ENCODE results near the gene CNEP1R1. TPM values are rescaled to one million over a fixed set of nuclear protein-coding genes. Genes with fewer than 3 reads are reported as not detected.

Gene CNEP1R1
- total and polyA plus RNA-seq, 10 of the 15 experiments (the other 5 are each of a cell fraction or from before 2014, with no cell fraction given): 11.5 to 29.2 (median 15.6) TPM

- TF ChIP-seq SKIL (IDR thresholded peaks at IDR 0.05; ENCODE audit: low read depth, poor library complexity, severe bottlenecking) (no peak), MTA3 (IDR thresholded peaks at IDR 0.05; ENCODE audit: borderline replicate concordance, low read length) (no peak), BCL3 (IDR thresholded peaks at IDR 0.05; ENCODE audit: borderline replicate concordance, insufficient read depth, low read depth, low read length, poor library complexity, severe bottlenecking) (no peak), ZNF217 (IDR thresholded peaks at IDR 0.05) (no peak), MXI1 (IDR thresholded peaks at IDR 0.05; ENCODE audit: low read depth, low read length) (no peak), SP1 (IDR thresholded peaks at IDR 0.05; ENCODE audit: low read depth, low read length) (no peak), YBX1 (IDR thresholded peaks at IDR 0.05) (no peak)
Observed at GRCh38 chr16:50086176-50086575, 61.2 kb downstream of the CNEP1R1 start (continued).

Small RNAs within 50 kb of the gene (small RNA-seq; reads per million reads assigned to genes)
- gene RF00017: not detected

Other genes starting within 250 kb of the CNEP1R1 start
- 0.22 and 0.28 TPM in 2 replicates for gene ZNF423, start 169.1 kb upstream of the CNEP1R1 start, total RNA-seq (2014; rRNA removed)
- 0.09 and 0.14 TPM in 2 replicates for gene ZNF423, start 169.1 kb upstream of the CNEP1R1 start, total RNA-seq (2014; rRNA removed; fragmentation: Illumina TruSeq; extraction: Trizol)
- gene ZNF423, start 169.1 kb upstream of the CNEP1R1 start, total RNA-seq (2021): 0.21 and 0.64 TPM in 2 replicates
- 0.01 and 0.03 TPM in 2 replicates for gene ZNF423, start 169.1 kb upstream of the CNEP1R1 start, polyA plus RNA-seq (2011; rRNA removed)
- 0.06 and 0.07 TPM in 2 replicates for gene ZNF423, start 169.1 kb upstream of the CNEP1R1 start, polyA plus RNA-seq (2014; fragmentation: Illumina TruSeq; extraction: Trizol)
- under 1 TPM; 0.05 to 0.35 TPM for gene ZNF423, start 169.1 kb upstream of the CNEP1R1 start, polyA plus RNA-seq (2014; fragmentation: Nextera tagmentation; extraction: Ambion mirVana)
- 0.10 and 0.12 TPM in 2 replicates for gene ZNF423, start 169.1 kb upstream of the CNEP1R1 start, polyA plus RNA-seq (2014; rRNA removed)
- under 1 TPM; 0.09 to 0.18 TPM for gene ZNF423, start 169.1 kb upstream of the CNEP1R1 start, polyA plus RNA-seq (2016; fragmentation: Nextera tagmentation; extraction: Ambion mirVana)
- 21.9 and 23.4 TPM in 2 replicates for gene HEATR3, start 40.7 kb downstream of the CNEP1R1 start, total RNA-seq (2014; rRNA removed)
- gene HEATR3, start 40.7 kb downstream of the CNEP1R1 start, total RNA-seq (2014; rRNA removed; fragmentation: Illumina TruSeq; extraction: Trizol): 16.0 and 19.2 TPM in 2 replicates
- gene HEATR3, start 40.7 kb downstream of the CNEP1R1 start, total RNA-seq (2021): 20.4 and 21.6 TPM in 2 replicates
- gene HEATR3, start 40.7 kb downstream of the CNEP1R1 start, polyA plus RNA-seq (2011; rRNA removed): 19.6 and 27.8 TPM in 2 replicates
- gene HEATR3, start 40.7 kb downstream of the CNEP1R1 start, polyA plus RNA-seq (2014; fragmentation: Illumina TruSeq; extraction: Trizol): 16.6 and 30.0 TPM in 2 replicates
- gene HEATR3, start 40.7 kb downstream of the CNEP1R1 start, polyA plus RNA-seq (2014; fragmentation: Nextera tagmentation; extraction: Ambion mirVana): 1 to 10 TPM; 1.5 to 5.0 TPM
- gene HEATR3, start 40.7 kb downstream of the CNEP1R1 start, polyA plus RNA-seq (2014; rRNA removed): 12.2 and 16.2 TPM in 2 replicates
- gene HEATR3, start 40.7 kb downstream of the CNEP1R1 start, polyA plus RNA-seq (2016; fragmentation: Nextera tagmentation; extraction: Ambion mirVana): 10 to 100 TPM; 12.5 to 12.8 TPM
- gene TENT4B, start 128.1 kb downstream of the CNEP1R1 start, total RNA-seq (2014; rRNA removed): 10.0 and 10.8 TPM in 2 replicates
- gene TENT4B, start 128.1 kb downstream of the CNEP1R1 start, total RNA-seq (2014; rRNA removed; fragmentation: Illumina TruSeq; extraction: Trizol): 9.8 and 10.7 TPM in 2 replicates
- 13.0 and 15.4 TPM in 2 replicates for gene TENT4B, start 128.1 kb downstream of the CNEP1R1 start, total RNA-seq (2021)
- gene TENT4B, start 128.1 kb downstream of the CNEP1R1 start, polyA plus RNA-seq (2011; rRNA removed): 12.5 and 18.5 TPM in 2 replicates
- 13.4 and 17.0 TPM in 2 replicates for gene TENT4B, start 128.1 kb downstream of the CNEP1R1 start, polyA plus RNA-seq (2014; fragmentation: Illumina TruSeq; extraction: Trizol)
- gene TENT4B, start 128.1 kb downstream of the CNEP1R1 start, polyA plus RNA-seq (2014; fragmentation: Nextera tagmentation; extraction: Ambion mirVana): 10 to 100 TPM; 11.7 to 16.7 TPM
- 7.3 and 9.0 TPM in 2 replicates for gene TENT4B, start 128.1 kb downstream of the CNEP1R1 start, polyA plus RNA-seq (2014; rRNA removed)
- gene TENT4B, start 128.1 kb downstream of the CNEP1R1 start, polyA plus RNA-seq (2016; fragmentation: Nextera tagmentation; extraction: Ambion mirVana): 1 to 10 TPM; 4.4 to 8.4 TPM
- 44.2 and 47.1 TPM in 2 replicates for gene ADCY7, start 241.3 kb downstream of the CNEP1R1 start, total RNA-seq (2014; rRNA removed)
- gene ADCY7, start 241.3 kb downstream of the CNEP1R1 start, total RNA-seq (2014; rRNA removed; fragmentation: Illumina TruSeq; extraction: Trizol): 16.0 and 17.2 TPM in 2 replicates
- gene ADCY7, start 241.3 kb downstream of the CNEP1R1 start, total RNA-seq (2021): 71.2 and 87.9 TPM in 2 replicates
- 16.9 and 18.7 TPM in 2 replicates for gene ADCY7, start 241.3 kb downstream of the CNEP1R1 start, polyA plus RNA-seq (2011; rRNA removed)
- gene ADCY7, start 241.3 kb downstream of the CNEP1R1 start, polyA plus RNA-seq (2014; fragmentation: Illumina TruSeq; extraction: Trizol): 16.8 and 19.6 TPM in 2 replicates
- gene ADCY7, start 241.3 kb downstream of the CNEP1R1 start, polyA plus RNA-seq (2014; fragmentation: Nextera tagmentation; extraction: Ambion mirVana): 1 to 10 TPM; 1.2 to 1.3 TPM
- gene ADCY7, start 241.3 kb downstream of the CNEP1R1 start, polyA plus RNA-seq (2014; rRNA removed): 45.5 and 52.1 TPM in 2 replicates
- gene ADCY7, start 241.3 kb downstream of the CNEP1R1 start, polyA plus RNA-seq (2016; fragmentation: Nextera tagmentation; extraction: Ambion mirVana): 10 to 100 TPM; 29.2 to 32.7 TPM